ENCODE measurements around the gene PTGER1.
"Not testable (repeated sequence)": the region's sequence is repeated elsewhere in the genome, so short reads cannot be mapped to it uniquely, and the experiment has no call there.

Gene PTGER1

GRCh38 chr19:14460935-14461334, 14.2 kb downstream of the PTGER1 start:
- Histone ChIP-seq H3K27me3 (ENCODE audit: insufficient read depth, low read depth) (no peaks in the 10 kb centered on the region), H2AFZ (ENCODE audit: low read depth) (no peak overlapping the region), H3K4me1 (ENCODE audit: low read depth, poor library complexity, severe bottlenecking) (no peaks in the 10 kb centered on the region), H4K20me1 (ENCODE audit: insufficient read depth) (no peaks in the 10 kb centered on the region), H3K27ac (no peak overlapping the region), H3K79me2 (ENCODE audit: insufficient read depth, low read depth) (no peaks in the 10 kb centered on the region), H3K9ac (no peak overlapping the region), H3K4me2 (no peak overlapping the region), H3K4me3 (IDR thresholded peaks at IDR 0.05; ENCODE audit: insufficient read depth, low read depth, low read length) (no peak overlapping the region), H3K36me3 (ENCODE audit: insufficient read depth) (no peaks in the 10 kb centered on the region)
- TF ChIP-seq CTCF (conservative IDR thresholded peaks at IDR 0.05; ENCODE audit: low read depth, low read length), result no peak

- Histone ChIP-seq H3K36me3 (ENCODE audit: insufficient read depth) (no peaks in the 10 kb centered on the region), H3K4me2 (no peak overlapping the region), H3K4me3 (IDR thresholded peaks at IDR 0.05; ENCODE audit: insufficient read depth, low read depth, low read length) (no peak overlapping the region), H3K79me2 (ENCODE audit: insufficient read depth, low read depth) (no peaks in the 10 kb centered on the region), H2AFZ (ENCODE audit: low read depth) (no peak overlapping the region), H3K27ac (no peak overlapping the region), H3K27me3 (ENCODE audit: insufficient read depth, low read depth) (no peaks in the 10 kb centered on the region), H4K20me1 (ENCODE audit: insufficient read depth) (no peaks in the 10 kb centered on the region), H3K4me1 (ENCODE audit: low read depth, poor library complexity, severe bottlenecking) (no peaks in the 10 kb centered on the region), H3K9ac (no peak overlapping the region)
- no peak for TF ChIP-seq CTCF (conservative IDR thresholded peaks at IDR 0.05; ENCODE audit: low read depth, low read length)
Measured at GRCh38 chr19:14459703-14460102, 15.5 kb downstream of the PTGER1 start.

- H3K36me3 ChIP-seq (ENCODE audit: insufficient read depth); H3K9ac ChIP-seq; H3K4me2 ChIP-seq; H2AFZ ChIP-seq (ENCODE audit: low read depth); H3K4me3 ChIP-seq (IDR thresholded peaks at IDR 0.05; ENCODE audit: insufficient read depth, low read depth, low read length); H3K79me2 ChIP-seq (ENCODE audit: insufficient read depth, low read depth); H3K27me3 ChIP-seq (ENCODE audit: insufficient read depth, low read depth); H3K4me1 ChIP-seq (ENCODE audit: low read depth, poor library complexity, severe bottlenecking); H4K20me1 ChIP-seq (ENCODE audit: insufficient read depth); H3K27ac ChIP-seq: not testable (repeated sequence)
Measured at GRCh38 chr19:14452303-14452702, 22.9 kb downstream of the PTGER1 start.

- no peaks in the 10 kb centered on the region for H3K4me1 ChIP-seq (ENCODE audit: low read depth, poor library complexity, severe bottlenecking)
- H2AFZ ChIP-seq (ENCODE audit: low read depth), result no peak overlapping the region
- no peak overlapping the region for H3K9ac ChIP-seq
- H3K27ac ChIP-seq, result no peak overlapping the region
- no peaks in the 10 kb centered on the region for H4K20me1 ChIP-seq (ENCODE audit: insufficient read depth)
- H3K4me2 ChIP-seq, result no peak overlapping the region
- no peak for TF ChIP-seq CTCF (conservative IDR thresholded peaks at IDR 0.05; ENCODE audit: low read depth, low read length)
- H3K4me3 ChIP-seq (IDR thresholded peaks at IDR 0.05; ENCODE audit: insufficient read depth, low read depth, low read length), result no peak overlapping the region
- H3K36me3 ChIP-seq (ENCODE audit: insufficient read depth), result no peaks in the 10 kb centered on the region
- no peaks in the 10 kb centered on the region for H3K79me2 ChIP-seq (ENCODE audit: insufficient read depth, low read depth)
- H3K27me3 ChIP-seq (ENCODE audit: insufficient read depth, low read depth), result no peaks in the 10 kb centered on the region
Measured at GRCh38 chr19:14450876-14451275, 24.3 kb downstream of the PTGER1 start.

- TF ChIP-seq CTCF (conservative IDR thresholded peaks at IDR 0.05; ENCODE audit: low read depth, low read length), result no peak
- Histone ChIP-seq H3K79me2 (ENCODE audit: insufficient read depth, low read depth) (no peaks in the 10 kb centered on the region), H3K27me3 (ENCODE audit: insufficient read depth, low read depth) (no peaks in the 10 kb centered on the region), H2AFZ (ENCODE audit: low read depth) (no peak overlapping the region), H3K4me2 (no peak overlapping the region), H3K9ac (no peak overlapping the region), H3K4me1 (ENCODE audit: low read depth, poor library complexity, severe bottlenecking) (no peaks in the 10 kb centered on the region), H3K27ac (no peak overlapping the region), H3K4me3 (IDR thresholded peaks at IDR 0.05; ENCODE audit: insufficient read depth, low read depth, low read length) (no peak overlapping the region), H3K36me3 (ENCODE audit: insufficient read depth) (no peaks in the 10 kb centered on the region), H4K20me1 (ENCODE audit: insufficient read depth) (no peaks in the 10 kb centered on the region)
Measured at GRCh38 chr19:14450168-14450874, 24.8 kb downstream of the PTGER1 start.
